Kidney tubule cell (primary cell): ENCODE measurements around the gene GSTCD.
A peak's percentile ranks its signal among the peaks of the same experiment; 100 is the strongest.
"Not testable (repeated sequence)": the region's sequence is repeated elsewhere in the genome, so short reads cannot be mapped to it uniquely, and the experiment has no call there.

Experiments used
- DNase-seq: peaks from one replicate; pipeline ENCODE4 v3.0.0-alpha.2; 2018; ENCODE audit warnings: low spot score

The GSTCD gene

DNA sequence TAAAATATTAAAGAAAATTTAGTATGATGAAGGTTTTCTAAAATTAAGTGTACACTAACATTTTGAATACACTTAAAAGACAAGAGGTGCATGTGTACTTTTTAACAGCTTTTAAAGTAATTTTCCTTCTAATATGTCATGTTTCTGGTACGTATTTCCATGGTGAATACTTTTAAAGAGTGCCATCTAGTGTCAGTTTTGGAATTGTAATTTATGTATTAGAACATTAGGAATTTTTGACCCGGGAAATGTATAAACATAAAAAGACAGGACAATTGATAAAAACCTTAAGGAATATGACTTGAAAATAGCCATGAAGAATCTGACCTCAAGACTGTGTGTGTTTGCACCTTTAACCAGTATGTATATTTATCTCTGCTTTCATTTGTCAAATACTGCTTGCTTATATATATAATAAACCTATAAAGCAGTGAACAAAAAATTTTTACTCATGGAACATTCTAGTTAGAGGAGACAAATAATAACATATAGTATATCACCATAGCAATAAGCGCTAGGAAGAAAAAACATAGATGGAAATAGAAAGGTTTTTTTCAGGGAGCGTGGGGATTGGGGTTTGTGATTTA lies 7.2 kb downstream of the GSTCD start:
- peak; percentile 59 for DNase-seq

DNA sequence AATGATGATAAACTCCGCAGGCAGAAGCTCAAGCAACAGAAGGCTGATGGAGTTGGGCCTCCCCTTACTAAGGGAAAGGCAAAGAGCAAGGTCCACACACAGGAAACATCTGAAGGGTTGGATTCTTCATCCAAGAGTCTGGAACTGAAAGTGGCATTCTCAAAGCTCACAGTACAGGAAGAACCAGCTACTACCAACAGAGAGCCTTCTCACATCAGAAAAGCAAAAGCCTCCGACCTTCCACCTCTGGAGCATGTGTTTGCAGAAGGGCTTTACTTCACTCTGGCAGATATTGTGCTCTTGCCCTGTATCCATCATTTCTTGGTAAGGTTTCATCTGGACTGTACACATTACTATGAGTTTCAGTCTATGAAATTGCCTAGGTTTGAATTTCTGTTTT lies 10.6 kb downstream of the GSTCD start:
- DNase-seq, result no peak

DNA sequence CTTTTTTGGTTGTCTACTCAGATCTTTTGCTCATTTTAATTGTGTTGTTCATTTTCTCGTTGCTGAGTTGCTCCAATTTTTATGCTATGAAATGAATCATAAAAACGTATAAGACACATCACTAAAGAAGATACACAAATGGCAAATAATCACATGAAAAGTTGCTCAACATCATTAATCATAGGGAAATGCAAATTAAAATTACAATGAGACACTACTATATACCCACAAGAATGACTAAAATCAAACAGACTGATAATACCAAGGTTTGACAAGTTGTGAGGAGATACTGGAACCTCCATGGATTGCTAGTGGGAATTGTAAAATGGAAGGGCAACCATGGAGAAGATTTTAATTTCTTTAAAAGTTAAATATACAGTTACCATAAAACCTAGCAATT lies 17.0 kb downstream of the GSTCD start:
- no peak for DNase-seq

DNA sequence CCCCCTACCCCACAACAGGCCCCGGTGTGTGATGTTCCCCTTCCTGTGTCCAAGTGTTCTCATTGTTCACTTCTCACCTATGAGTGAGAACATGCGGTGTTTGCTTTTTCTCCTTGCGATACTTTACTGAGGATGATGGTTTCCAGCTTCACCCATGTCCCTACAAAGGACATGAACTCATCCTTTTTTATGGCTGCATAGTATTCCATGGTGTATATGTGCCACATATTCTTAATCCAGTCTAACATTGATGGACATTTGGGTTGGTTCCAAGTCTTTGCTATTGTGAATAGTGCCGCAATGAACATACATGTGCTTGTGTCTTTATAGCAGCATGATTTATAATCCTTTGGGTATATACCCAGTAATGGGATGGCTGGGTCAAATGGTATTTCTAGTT lies 21.3 kb downstream of the GSTCD start:
- DNase-seq, result not testable (repeated sequence)

- not testable (repeated sequence) for DNase-seq
These were observed 26.6 kb downstream of the GSTCD start for GRCh38 chr4:105735217-105735616.

DNA sequence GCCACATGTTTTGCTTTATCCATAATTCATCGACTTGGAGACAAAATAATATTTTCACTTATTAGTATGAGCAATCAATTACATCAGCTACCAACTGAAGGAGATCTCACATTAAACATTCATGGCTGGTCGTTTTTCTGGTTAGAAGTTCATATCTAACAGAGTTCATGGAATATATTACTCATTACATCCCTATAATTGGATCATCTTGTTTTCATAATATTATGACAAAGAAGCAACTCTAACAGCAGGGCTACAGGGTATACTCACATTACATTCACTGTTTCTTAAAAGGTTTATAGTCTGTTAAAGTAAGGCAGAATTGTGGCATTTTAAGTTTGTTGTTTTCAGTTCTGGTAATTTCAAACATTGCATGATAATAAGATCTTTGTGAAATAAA lies 33.0 kb downstream of the GSTCD start:
- DNase-seq, result peak; percentile 25

- no peak for DNase-seq
These were observed 39.6 kb downstream of the GSTCD start for GRCh38 chr4:105748222-105748621.

GRCh38 chr4:105751718-105752299 lies 43.2 kb downstream of the GSTCD start:
- DNase-seq, result no peak

- DNase-seq, result no peak
These were observed 44.8 kb downstream of the GSTCD start for GRCh38 chr4:105753361-105753760.

DNA sequence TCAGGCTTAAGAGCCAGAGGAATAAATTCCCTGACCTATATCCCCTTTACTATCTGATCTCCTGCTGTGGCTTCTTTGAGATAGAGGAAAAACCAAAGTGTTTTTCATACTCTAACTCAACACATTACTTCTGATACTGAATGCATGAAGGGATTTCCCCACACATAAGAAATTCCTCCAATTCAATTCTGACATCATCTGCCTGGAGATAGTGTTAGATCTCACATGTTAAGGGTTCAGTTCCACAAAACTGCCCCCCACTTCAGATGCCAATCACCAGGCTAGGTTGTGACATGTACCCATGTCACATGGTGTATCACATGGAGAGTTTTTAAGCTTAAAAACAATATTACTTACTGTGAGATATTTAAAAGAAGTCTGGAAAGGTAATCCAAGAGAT lies 46.8 kb downstream of the GSTCD start:
- DNase-seq, result peak; percentile 35

DNA sequence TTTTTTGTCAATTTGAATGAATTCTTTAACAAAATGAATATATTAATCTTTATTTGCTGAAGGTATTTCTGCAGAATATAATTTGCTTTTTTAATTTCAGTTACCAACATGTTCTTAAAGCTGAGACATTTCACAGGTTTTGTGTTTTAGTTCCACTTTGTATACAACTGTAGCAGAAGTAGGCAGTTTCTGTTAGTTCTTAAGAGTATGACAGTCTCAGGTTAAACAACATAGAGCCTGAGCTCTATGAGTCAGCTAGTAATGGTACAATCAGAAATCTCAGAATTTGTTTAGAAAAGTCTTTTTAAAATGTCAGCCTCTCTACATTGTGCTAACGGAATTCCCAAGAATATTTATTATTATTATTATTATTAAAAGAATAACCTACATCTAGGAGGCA lies 50.4 kb downstream of the GSTCD start:
- no peak for DNase-seq

DNA sequence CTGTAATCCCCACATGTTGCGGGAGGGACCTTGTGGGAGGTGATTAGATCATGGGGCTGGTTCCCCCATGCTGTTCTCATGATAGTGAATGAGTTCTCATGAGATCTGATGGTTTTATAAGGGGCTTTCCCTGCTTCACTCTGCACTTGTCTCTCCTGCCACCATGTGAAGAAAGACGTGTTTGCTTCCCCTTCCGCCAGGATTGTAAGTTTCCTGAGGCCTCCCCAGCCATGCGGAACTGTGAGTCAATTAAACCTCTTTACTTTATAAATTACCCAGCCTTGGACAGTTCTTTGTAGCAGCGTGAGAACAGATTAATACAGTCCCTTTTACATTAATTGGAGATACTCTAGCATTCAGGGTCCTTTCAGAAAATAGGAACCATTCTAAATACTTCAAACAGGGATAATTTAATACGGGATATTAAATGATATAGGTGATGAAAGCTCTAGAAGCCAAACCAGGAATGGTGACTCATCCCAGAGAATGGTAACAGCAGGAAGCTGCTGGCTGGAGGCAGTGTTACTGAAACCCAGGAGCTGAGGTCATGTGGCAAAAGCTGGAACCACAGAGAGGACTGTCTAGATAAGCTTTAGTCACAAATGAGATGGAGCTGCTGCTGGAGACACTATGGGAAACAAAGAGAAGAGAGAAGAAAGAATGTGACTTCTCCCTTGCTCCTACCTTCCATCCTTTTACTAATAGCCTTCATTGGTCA lies 57.3 kb downstream of the GSTCD start:
- DNase-seq, result peak; percentile 94

- DNase-seq, result no peak
These were observed 59.0 kb downstream of the GSTCD start for GRCh38 chr4:105767579-105767978.

DNA sequence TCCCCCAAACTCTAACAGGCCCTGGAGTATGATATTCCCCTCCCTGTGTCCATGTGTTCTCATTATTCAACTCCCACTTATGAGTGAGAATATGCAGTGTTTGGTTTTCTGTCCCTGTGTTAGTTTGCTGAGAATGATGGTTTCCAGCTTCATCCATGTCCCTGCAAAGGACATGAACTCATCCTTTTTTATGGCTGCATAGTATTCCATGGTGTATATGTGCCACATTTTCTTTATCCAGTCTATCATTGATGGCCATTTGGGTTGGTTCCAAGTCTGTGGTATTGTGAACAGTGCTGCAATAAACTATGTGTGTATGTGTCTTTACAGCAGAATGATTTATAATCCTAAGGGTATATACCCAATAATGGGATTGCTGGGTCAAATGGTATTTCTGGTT lies 61.9 kb downstream of the GSTCD start:
- not testable (repeated sequence) for DNase-seq

DNA sequence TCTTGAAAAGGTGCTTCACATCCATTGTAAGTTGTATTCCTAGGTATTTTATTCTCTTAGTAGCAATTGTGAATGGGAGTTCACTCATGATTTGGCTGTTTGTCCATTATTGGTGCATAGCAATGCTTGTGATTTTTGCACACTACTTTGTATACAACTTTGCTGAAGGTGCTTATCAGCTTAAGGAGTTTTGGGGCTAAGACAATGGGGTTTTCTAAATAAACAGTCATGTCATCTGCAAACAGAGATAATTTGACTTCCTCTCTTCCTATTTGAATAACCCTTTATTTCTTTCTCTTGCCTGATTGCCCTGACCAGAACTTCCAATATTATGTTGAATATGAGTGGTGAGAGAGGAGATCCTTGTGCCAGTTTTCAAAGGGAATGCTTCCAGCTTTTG lies 63.5 kb downstream of the GSTCD start:
- DNase-seq, result not testable (repeated sequence)

GRCh38 chr4:105775760-105776415 lies 67.3 kb downstream of the GSTCD start:
- not testable (repeated sequence) for DNase-seq

DNA sequence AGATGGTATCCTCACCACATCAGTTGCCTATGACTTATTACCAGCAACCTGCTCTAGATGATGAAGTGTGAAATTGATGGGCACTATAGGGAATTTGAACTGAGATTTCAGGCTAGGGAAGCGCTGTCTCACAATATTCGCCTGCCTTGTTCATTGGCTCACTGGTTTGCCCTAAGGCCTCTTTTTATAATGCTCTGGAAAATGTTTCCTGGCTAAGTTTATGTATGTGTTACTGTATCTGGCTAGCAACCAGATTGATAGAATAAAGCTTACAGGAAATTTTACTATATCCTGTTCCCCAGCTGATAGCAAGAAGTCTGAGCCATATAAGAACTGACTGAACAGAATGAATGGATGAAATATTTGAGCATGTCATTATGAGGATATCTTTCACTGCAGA lies 71.6 kb downstream of the GSTCD start:
- no peak for DNase-seq

DNA sequence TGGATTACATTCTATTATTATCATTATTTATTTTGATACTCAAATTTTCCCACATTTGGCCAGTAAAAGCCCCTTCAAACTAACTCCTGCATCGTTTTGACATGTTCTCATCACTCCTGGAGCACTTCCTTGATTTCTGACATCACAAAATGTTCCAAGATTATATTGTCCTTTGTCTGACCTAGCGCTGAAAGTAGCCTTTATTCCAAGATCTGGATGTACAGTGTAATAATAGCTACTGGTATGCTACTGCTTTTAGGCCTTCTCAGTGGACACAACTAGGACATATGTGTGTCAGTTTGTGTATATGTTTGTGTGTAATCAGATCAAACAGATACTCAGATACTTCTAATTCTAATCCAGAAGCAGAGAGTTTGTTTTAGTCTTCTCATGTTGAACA lies 76.2 kb downstream of the GSTCD start:
- no peak for DNase-seq

DNA sequence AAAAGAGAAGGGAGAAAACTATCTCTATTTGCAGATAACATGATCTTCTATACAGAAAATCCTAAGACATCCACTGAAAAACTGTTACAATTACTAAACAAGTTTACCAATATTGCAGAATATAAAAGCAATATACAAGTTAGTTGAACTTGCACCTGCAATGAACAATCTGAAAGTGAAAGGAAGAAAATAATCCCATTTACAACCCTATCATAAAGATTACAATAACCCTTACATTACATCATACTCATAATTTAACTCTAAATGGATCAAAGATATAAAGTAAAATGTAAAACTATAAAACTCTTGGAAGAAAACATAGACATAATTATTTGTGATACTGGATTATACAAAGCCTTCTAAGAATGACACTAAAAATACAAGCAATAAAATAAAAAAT lies 77.2 kb downstream of the GSTCD start:
- DNase-seq, result no peak

GRCh38 chr4:105786748-105787147 lies 78.2 kb downstream of the GSTCD start:
- DNase-seq, result no peak

GRCh38 chr4:105797225-105797624 lies 88.6 kb downstream of the GSTCD start:
- DNase-seq, result no peak

DNA sequence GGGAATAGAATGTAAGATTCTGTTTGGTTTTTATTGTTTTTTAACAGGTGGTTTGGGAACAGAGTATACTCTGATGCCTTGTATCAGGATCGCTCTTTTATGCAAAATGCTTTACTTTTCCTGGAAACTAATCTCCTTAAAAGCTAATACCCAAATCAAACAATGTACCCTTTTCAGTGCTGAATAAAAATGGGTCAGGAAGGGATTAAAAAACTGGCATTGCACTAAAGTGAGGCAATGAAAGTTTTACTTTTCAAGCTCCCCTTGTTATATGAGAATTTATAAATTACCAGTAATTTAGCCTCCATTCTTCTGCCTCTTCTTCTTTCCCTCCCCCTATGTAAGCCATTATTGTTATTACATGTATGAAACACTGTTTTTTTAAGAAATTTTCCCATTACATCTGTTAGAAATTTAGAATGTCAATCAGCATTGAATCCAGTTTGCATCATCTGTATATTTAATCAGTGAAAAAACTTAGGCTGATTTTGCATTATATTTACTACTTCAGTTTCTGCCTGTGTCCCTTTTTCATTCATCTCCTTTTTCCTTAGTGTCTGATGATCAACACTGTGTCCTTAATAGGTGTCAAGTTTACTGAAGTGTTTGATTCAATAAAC lies 97.0 kb downstream of the GSTCD start:
- DNase-seq, result no peak

DNA sequence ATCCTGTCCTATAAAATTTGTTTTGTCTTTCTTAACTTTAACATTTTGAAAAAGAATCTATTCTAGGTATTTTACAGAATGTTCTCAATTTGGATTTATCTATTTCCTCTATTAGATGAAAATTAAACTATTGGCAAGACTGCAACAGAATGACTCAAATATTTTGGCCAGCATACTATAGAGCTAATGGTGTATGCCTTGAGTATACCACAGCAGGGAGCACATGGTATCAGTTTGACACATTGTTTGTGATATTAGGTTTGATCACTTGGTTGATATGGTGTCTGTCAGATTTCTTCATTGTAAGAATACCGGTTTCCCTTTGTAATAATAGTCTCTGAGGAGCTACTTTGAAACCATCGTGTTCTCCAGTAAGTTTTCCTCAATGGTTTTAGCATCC lies 98.9 kb downstream of the GSTCD start:
- DNase-seq, result no peak
